Trophoblast cell (in vitro differentiated cells and primary cell): Measurements from ENCODE around the gene PTPRT.

ENCODE experiments used
- DNase-seq, 2 donors: peaks; one replicate each; pipeline ENCODE4 v3.0.0-alpha.2; 2016
- H2AFZ ChIP-seq: 2 replicates; pipeline ENCODE4 v1.6.1; 2013; ENCODE audit warnings: low read length, moderate library complexity, mild to moderate bottlenecking; ENCODE audit not compliant: insufficient read depth, poor library complexity
- H2AK5ac ChIP-seq: 2 replicates; pipeline ENCODE4 v1.6.1; 2013; ENCODE audit warnings: mild to moderate bottlenecking, low read length
- H2BK120ac ChIP-seq: 2 replicates; pipeline ENCODE4 v1.6.1; 2013; ENCODE audit warnings: low read length, mild to moderate bottlenecking, moderate library complexity; ENCODE audit not compliant: insufficient read depth, poor library complexity
- H2BK12ac ChIP-seq: 2 replicates; pipeline ENCODE4 v1.6.1; 2013; ENCODE audit warnings: mild to moderate bottlenecking, low read length, moderate library complexity
- H2BK5ac ChIP-seq: 2 replicates; pipeline ENCODE4 v1.6.1; 2013; ENCODE audit warnings: low read length, low read depth, moderate library complexity, mild to moderate bottlenecking; ENCODE audit not compliant: poor library complexity
- H3K14ac ChIP-seq: 2 replicates; pipeline ENCODE4 v1.6.1; 2013; ENCODE audit warnings: mild to moderate bottlenecking, low read length
- H3K18ac ChIP-seq: 2 replicates; pipeline ENCODE4 v1.6.1; 2013; ENCODE audit warnings: mild to moderate bottlenecking, low read length
- H3K23ac ChIP-seq: 2 replicates; pipeline ENCODE4 v1.6.1; 2013; ENCODE audit warnings: low read length
- H3K27ac ChIP-seq: 2 replicates; pipeline ENCODE4 v1.5.1; 2013; ENCODE audit warnings: low read depth, mild to moderate bottlenecking, inconsistent platforms, low read length, moderate library complexity
- H3K27me3 ChIP-seq: 2 replicates; pipeline ENCODE4 v1.6.1; 2013; ENCODE audit warnings: inconsistent platforms, mild to moderate bottlenecking, low read length, moderate library complexity; ENCODE audit not compliant: insufficient read depth
- H3K36me3 ChIP-seq, 2 experiments: 1 replicate in 1 of 2; 2 replicates in 1 of 2; pipeline ENCODE4 v1.6.1; 2013; ENCODE audit warnings: low read length in 2 of 2, mild to moderate bottlenecking in 2 of 2, moderate library complexity in 1 of 2; ENCODE audit not compliant: insufficient read depth in 2 of 2, control insufficient read depth in 1 of 2
- H3K4ac ChIP-seq: 2 replicates; pipeline ENCODE4 v1.6.1; 2013; ENCODE audit warnings: low read depth, mild to moderate bottlenecking, low read length, moderate library complexity
- H3K4me1 ChIP-seq, 2 experiments: 1 replicate in 1 of 2; 2 replicates in 1 of 2; pipeline ENCODE4 v1.6.1; 2013; ENCODE audit warnings: low read length in 2 of 2, mild to moderate bottlenecking in 2 of 2, moderate library complexity in 1 of 2; ENCODE audit not compliant: insufficient read depth in 2 of 2, control insufficient read depth in 1 of 2
- H3K4me2 ChIP-seq: 2 replicates; pipeline ENCODE4 v1.6.1; 2013; ENCODE audit warnings: inconsistent platforms, mild to moderate bottlenecking, low read length, moderate library complexity
- H3K4me3 ChIP-seq: 2 replicates; pipeline ENCODE4 v1.5.1; 2013; ENCODE audit warnings: mild to moderate bottlenecking, low read depth, low read length, inconsistent platforms
- H3K79me1 ChIP-seq: one replicate; pipeline ENCODE4 v1.6.1; 2013; ENCODE audit warnings: low read length
- H3K79me2 ChIP-seq: 2 replicates; pipeline ENCODE4 v1.6.1; 2013; ENCODE audit warnings: low read length, mild to moderate bottlenecking; ENCODE audit not compliant: control insufficient read depth, insufficient read depth, poor library complexity
- H3K9ac ChIP-seq: 2 replicates; pipeline ENCODE4 v1.6.1; 2013; ENCODE audit warnings: mild to moderate bottlenecking, low read length
- H3K9me3 ChIP-seq: 2 replicates; pipeline ENCODE4 v1.6.1; 2013; ENCODE audit warnings: low read depth, mild to moderate bottlenecking, control low read depth, inconsistent platforms, low read length; ENCODE audit not compliant: insufficient read depth
- H4K12ac ChIP-seq: 2 replicates; pipeline ENCODE4 v1.6.1; 2013; ENCODE audit warnings: low read depth, mild to moderate bottlenecking, low read length, moderate library complexity
- H4K8ac ChIP-seq: 2 replicates; pipeline ENCODE4 v1.6.1; 2013; ENCODE audit warnings: low read depth, mild to moderate bottlenecking, low read length, moderate library complexity
- H4K91ac ChIP-seq: one replicate; pipeline ENCODE4 v1.6.1; 2013; ENCODE audit warnings: low read depth, mild to moderate bottlenecking, low read length, moderate library complexity
- WGBS: extraction: QIAGEN DNeasy Blood & Tissue Kit; methylation state at CpG from one replicate; pipeline ENCODE4 v1.1.7; 2013; ENCODE audit warnings: missing lambda C conversion rate; ENCODE audit not compliant: insufficient read length, insufficient coverage; ENCODE audit errors: extremely low coverage; 5-methylcytosine and 5-hydroxymethylcytosine counted together

PTPRT gene

DNA sequence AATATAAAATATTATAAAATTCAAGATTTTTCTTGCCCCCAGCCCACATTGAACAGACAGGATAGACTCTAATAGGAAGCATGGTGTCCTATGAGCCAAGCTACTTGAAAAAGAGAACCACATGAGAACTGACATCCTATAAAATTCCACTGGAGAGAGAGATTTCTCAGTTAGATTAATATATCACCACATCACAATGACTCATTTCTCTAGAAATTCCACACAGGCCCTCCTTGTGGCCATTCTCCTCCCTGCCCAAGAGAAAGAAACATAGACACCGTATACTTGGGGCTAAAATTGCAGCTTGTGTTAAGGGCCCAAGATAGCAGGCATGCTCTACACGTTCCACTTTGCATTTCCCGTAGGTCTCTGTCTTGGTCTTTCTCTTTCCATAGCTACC, 481.4 kb downstream of the PTPRT start:
- H4K8ac ChIP-seq = no peak overlapping the region
- peaks cover 12% of the 10 kb centered on the region for H3K9me3 ChIP-seq
- H3K4me1 ChIP-seq = no peaks in the 10 kb centered on the region
- H3K27me3 ChIP-seq = no peaks in the 10 kb centered on the region
- H3K14ac ChIP-seq = no peak overlapping the region
- H3K79me1 ChIP-seq = no peaks in the 10 kb centered on the region
- no peak overlapping the region for H2BK12ac ChIP-seq
- WGBS = no CpG with 5 or more reads among the region's 3 CpGs
- no peak overlapping the region for H3K9ac ChIP-seq
- no peak for DNase-seq
- no peak overlapping the region for H3K18ac ChIP-seq
- no peak overlapping the region for H4K12ac ChIP-seq
- no peak overlapping the region for H3K27ac ChIP-seq
- no peak overlapping the region for H3K4me3 ChIP-seq
- no peaks in the 10 kb centered on the region for H3K36me3 ChIP-seq
- H2BK5ac ChIP-seq = no peak overlapping the region
- H2AFZ ChIP-seq = no peak overlapping the region
- no peak overlapping the region for H2BK120ac ChIP-seq
- H3K23ac ChIP-seq = no peak overlapping the region
- no peak overlapping the region for H3K4ac ChIP-seq
- H4K91ac ChIP-seq = no peak overlapping the region
- no peaks in the 10 kb centered on the region for H3K79me2 ChIP-seq
- no peak overlapping the region for H2AK5ac ChIP-seq
- no peak overlapping the region for H3K4me2 ChIP-seq

GRCh38 chr20:42706759-42707158, 482.9 kb downstream of the PTPRT start:
- DNase-seq = no peak
- H2AFZ ChIP-seq = no peak overlapping the region

GRCh38 chr20:42705550-42705949, 484.2 kb downstream of the PTPRT start:
- peaks cover 7% of the 10 kb centered on the region for H3K9me3 ChIP-seq
- H2BK12ac ChIP-seq = no peak overlapping the region
- H2AFZ ChIP-seq = no peak overlapping the region
- H3K27ac ChIP-seq = no peak overlapping the region
- no peaks in the 10 kb centered on the region for H3K79me2 ChIP-seq
- no peak overlapping the region for H4K91ac ChIP-seq
- H2BK5ac ChIP-seq = no peak overlapping the region
- H3K23ac ChIP-seq = no peak overlapping the region
- no peaks in the 10 kb centered on the region for H3K27me3 ChIP-seq
- H4K12ac ChIP-seq = no peak overlapping the region
- H3K36me3 ChIP-seq = no peaks in the 10 kb centered on the region
- no peaks in the 10 kb centered on the region for H3K79me1 ChIP-seq
- H3K4me1 ChIP-seq = no peaks in the 10 kb centered on the region
- no peak overlapping the region for H3K9ac ChIP-seq
- no peak overlapping the region for H3K4me3 ChIP-seq
- no peak overlapping the region for H4K8ac ChIP-seq
- H3K4me2 ChIP-seq = no peak overlapping the region
- H2AK5ac ChIP-seq = no peak overlapping the region
- no peak for DNase-seq
- H2BK120ac ChIP-seq = no peak overlapping the region
- H3K14ac ChIP-seq = no peak overlapping the region
- H3K18ac ChIP-seq = no peak overlapping the region
- no peak overlapping the region for H3K4ac ChIP-seq

More at GRCh38 chr20:42706759-42707158, 482.9 kb downstream of the PTPRT start:
- Histone ChIP-seq H4K91ac (no peak overlapping the region), H3K4me3 (no peak overlapping the region), H3K36me3 (no peaks in the 10 kb centered on the region), H3K27me3 (no peaks in the 10 kb centered on the region), H3K18ac (no peak overlapping the region), H3K4ac (no peak overlapping the region), H3K79me1 (no peaks in the 10 kb centered on the region), H3K9me3 (peaks cover 12% of the 10 kb centered on the region), H3K79me2 (no peaks in the 10 kb centered on the region), H2BK5ac (no peak overlapping the region), H3K4me1 (no peaks in the 10 kb centered on the region), H4K8ac (no peak overlapping the region), H4K12ac (no peak overlapping the region), H3K23ac (no peak overlapping the region), H2BK12ac (no peak overlapping the region), H3K4me2 (no peak overlapping the region), H3K14ac (no peak overlapping the region), H2BK120ac (no peak overlapping the region), H3K27ac (no peak overlapping the region), H3K9ac (no peak overlapping the region), H2AK5ac (no peak overlapping the region)
- no CpG with 5 or more reads among the region's 1 CpG for WGBS

GRCh38 chr20:42703744-42704143, 486.0 kb downstream of the PTPRT start:
- Histone ChIP-seq H3K4me2 (no peak overlapping the region), H3K18ac (no peak overlapping the region), H3K36me3 (no peaks in the 10 kb centered on the region), H4K8ac (no peak overlapping the region), H3K9me3 (peaks cover under 1% of the 10 kb centered on the region), H3K79me2 (no peaks in the 10 kb centered on the region), H3K27me3 (no peaks in the 10 kb centered on the region), H3K9ac (no peak overlapping the region), H2AK5ac (no peak overlapping the region), H2BK5ac (no peak overlapping the region), H4K12ac (no peak overlapping the region), H3K79me1 (no peaks in the 10 kb centered on the region), H2BK12ac (no peak overlapping the region), H3K14ac (no peak overlapping the region), H4K91ac (no peak overlapping the region), H3K23ac (no peak overlapping the region), H2BK120ac (no peak overlapping the region), H3K4me1 (no peaks in the 10 kb centered on the region), H2AFZ (no peak overlapping the region), H3K4ac (no peak overlapping the region), H3K27ac (no peak overlapping the region), H3K4me3 (no peak overlapping the region)
- no CpG with 5 or more reads among the region's 6 CpGs for WGBS
- no peak for DNase-seq
